Naive thymus-derived CD8-positive, alpha-beta T cell (primary cell): ENCODE results near the gene PVALEF. TPM values are rescaled to one million over a fixed set of nuclear protein-coding genes. Genes with fewer than 3 reads are reported as not detected.
A peak's percentile ranks its signal among the peaks of the same experiment; 100 is the strongest.

Experiments used
- ATAC-seq, 2 donors: fragments of 150-1000 bp; cut with Tn5 transposase in 1 of 2; sonication (Bioruptor Pico), chemical (Tn5 transposase) in 1 of 2; 1 replicate in 1 of 2; 2 replicates in 1 of 2; pipeline ENCODE4 v1.10.0; 2021; ENCODE audit warnings: mild to moderate bottlenecking in 2 of 2, moderate library complexity in 2 of 2
- POLR2A ChIA-PET: fragments of 350-600 bp; sonication (Branson Sonifier 250); formaldehyde crosslinking; loops from one replicate; lab custom pipeline; 2021; ENCODE audit warnings: antibody characterized with exemption; lab: Charles Lee
- DNase-seq, 10 donors: peaks; one replicate each; pipeline versions ENCODE4 v3.0.0 to v3.0.0-alpha.2; 2020 to 2022
- H3K27ac Mint-ChIP-seq, 10 donors: one replicate each; pipeline ENCODE4 v1.8.0; 2020 to 2022; ENCODE audit warnings: mild to moderate bottlenecking in 10 of 10, mixed read lengths in 10 of 10, moderate library complexity in 4 of 10, inconsistent platforms in 1 of 10
- H3K27me3 Mint-ChIP-seq, 5 donors: one replicate each; pipeline ENCODE4 v1.8.0; 2021 to 2022; ENCODE audit warnings: mixed read lengths in 5 of 5
- H3K36me3 Mint-ChIP-seq, 3 donors: one replicate each; pipeline ENCODE4 v1.8.0; 2020 to 2022; ENCODE audit warnings: mixed read lengths in 3 of 3, mild to moderate bottlenecking in 2 of 3, inconsistent platforms in 1 of 3
- H3K4me1 Mint-ChIP-seq, 4 donors: one replicate each; pipeline ENCODE4 v1.8.0; 2021 to 2022; ENCODE audit warnings: mixed read lengths in 4 of 4
- H3K4me3 Mint-ChIP-seq, 10 donors: one replicate each; pipeline ENCODE4 v1.8.0; 2020 to 2022; ENCODE audit warnings: mild to moderate bottlenecking in 10 of 10, mixed read lengths in 10 of 10, moderate library complexity in 6 of 10, inconsistent platforms in 1 of 10
- H3K9me3 Mint-ChIP-seq, 9 donors: one replicate each; pipeline ENCODE4 v1.8.0; 2020 to 2022; ENCODE audit warnings: mixed read lengths in 9 of 9, mild to moderate bottlenecking in 3 of 9, inconsistent platforms in 1 of 9, moderate library complexity in 1 of 9
- polyA plus RNA-seq, 3 donors: library from polyadenylated mRNA; unstranded; fragments of 300-500 nt; fragmentation: Illumina TruSeq; gene quantifications; one replicate each; pipeline ENCODE4 v1.2.3, GENCODE V29; 2021
- total RNA-seq, 8 experiments: library from RNA in 2 of 8; stranded (reverse) in 2 of 8; gene quantifications; one replicate each; pipeline ENCODE4 v1.2.3 and lab custom pipeline; 2021 to 2026

The PVALEF gene
- total and polyA plus RNA-seq, 5 experiments from 2014 or later: not detected

DNA sequence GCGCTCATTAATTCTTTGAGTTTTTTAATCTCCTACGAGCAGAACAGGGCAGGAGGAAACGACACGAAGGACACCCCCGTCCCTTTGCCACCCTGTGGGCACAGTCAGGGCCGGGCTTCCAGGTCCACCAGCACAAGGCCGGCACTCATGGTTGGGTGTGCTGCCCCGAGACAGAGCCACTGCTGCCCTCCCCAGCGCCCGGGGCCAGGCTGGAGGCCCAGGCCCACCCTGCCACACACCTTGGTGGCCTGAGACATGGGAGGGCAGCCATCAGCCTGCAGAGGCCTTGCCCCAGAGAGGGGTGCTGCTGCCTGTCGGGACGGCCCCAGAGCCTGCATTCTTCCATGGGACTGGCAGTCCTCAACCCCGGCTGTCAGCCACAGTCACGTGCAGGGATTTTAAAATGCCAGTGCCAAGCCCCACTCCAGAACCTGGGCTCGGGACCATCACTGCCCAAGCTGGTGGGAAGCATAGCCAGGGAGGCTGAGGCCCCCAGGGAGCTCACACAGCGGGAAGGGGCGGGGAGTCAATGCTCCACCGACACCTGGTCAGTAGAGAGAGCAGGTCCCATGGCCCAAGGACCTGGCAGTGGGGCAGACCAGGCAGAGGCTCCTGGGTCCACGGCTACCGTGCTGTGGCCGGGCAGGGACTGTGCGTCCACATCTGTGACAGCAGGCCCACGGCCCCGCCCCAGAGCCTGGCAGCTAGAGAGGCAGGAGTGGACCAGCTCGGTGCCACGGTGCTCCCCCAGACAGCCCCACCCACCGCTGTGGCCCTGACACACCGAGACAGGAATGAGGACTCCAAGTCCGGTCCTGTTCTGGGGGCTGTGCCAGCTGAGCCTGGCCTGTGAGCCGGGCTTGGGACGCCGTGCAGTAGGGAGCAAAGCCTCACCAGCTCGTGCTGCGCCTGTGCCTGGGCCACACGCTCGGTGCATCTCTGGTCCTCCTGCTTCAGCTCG lies 29.9 kb downstream of the PVALEF start:
- Mint-ChIP-seq H3K27ac (no peak overlapping the region), H3K4me1 (no peaks in the 10 kb centered on the region), H3K9me3 (no peaks in the 10 kb centered on the region), H3K4me3 (no peak overlapping the region), H3K27me3 (no peaks in the 10 kb centered on the region), H3K36me3 (peaks cover 0 to 3% (median 0%) of the 10 kb centered on the region in 3 donors)
- POLR2A ChIA-PET: no interaction called here
- no peak for DNase-seq
- ATAC-seq: no peak

DNA sequence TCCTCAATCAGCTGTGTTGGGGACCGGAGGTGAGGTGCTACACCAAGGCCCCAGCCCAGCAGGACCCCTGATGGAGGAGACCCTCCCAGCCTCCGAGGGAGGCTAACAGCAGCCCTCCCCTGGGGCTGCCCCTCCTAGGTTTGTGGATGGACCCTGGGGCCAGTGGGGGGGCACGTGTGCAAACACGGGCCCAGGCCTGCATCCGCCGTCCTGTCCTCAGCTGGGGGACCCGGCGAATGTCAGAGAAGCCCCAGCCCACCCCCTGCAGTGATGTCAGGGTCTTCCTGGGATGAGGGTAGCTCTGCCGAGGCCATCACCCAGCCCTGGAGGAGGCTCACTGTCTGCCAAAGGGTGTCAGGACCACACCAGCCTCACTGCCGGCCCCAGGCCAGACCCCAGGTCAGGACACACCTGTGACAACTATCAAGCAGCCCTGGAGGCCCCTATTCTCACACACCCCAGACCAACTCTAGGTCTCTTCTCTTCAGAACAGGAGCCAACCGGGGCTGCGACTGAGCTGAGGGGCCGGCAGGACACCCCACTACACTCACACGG lies 30.7 kb downstream of the PVALEF start:
- Mint-ChIP-seq H3K4me3 (no peak overlapping the region), H3K4me1 (no peaks in the 10 kb centered on the region), H3K36me3 (peaks cover 0 to 3% (median 0%) of the 10 kb centered on the region in 3 donors), H3K9me3 (no peaks in the 10 kb centered on the region), H3K27me3 (no peaks in the 10 kb centered on the region), H3K27ac (no peak overlapping the region)
- no peak for DNase-seq
- POLR2A ChIA-PET: no interaction called here
- ATAC-seq: no peak

DNA sequence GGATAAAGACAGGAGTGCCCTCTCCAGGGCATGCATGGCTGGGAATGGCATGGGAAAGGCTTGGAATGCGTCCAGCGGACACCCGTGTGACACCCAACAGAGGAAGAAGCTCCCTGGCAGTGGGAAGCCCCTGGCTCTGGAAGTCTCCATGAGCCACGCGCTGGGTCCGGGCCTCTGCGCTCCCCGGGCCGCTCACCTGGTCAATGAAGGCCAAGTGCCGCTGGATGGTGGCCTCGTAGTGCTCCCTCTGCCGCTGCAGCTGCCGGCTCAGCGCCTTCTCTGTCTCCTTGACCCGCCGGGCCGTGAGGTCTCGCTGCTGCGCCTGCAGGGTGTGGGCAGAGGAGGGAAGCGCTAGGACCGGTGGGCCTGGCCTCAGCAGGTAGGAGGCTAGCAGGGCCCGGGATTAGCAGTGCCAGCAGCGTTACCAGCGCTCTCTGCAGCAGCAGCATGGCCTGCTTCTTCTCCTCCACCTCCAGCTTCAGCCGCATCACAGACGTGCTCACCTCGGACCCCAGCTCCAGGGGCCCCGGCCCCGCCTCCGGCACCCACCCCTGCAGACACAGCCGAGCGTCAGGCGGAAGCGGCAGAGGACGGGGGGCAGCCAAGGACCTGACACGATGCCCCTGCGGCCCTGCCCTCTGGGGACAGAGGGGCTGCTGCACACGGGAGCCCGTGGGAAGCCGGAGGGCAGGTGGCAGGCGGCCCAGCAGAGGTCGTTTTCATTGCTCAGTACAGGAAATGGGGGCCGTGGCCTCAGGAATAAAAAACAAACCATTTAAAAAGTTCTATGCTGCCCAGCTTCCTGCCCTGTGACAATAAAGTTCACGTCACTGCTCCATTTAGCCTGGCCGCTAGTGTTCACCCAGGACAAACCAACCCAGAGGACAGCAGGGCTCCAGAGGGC lies 31.4 kb downstream of the PVALEF start:
- H3K9me3 Mint-ChIP-seq: no peaks in the 10 kb centered on the region
- H3K4me3 Mint-ChIP-seq: no peak overlapping the region
- H3K27me3 Mint-ChIP-seq: no peaks in the 10 kb centered on the region
- no peaks in the 10 kb centered on the region for H3K4me1 Mint-ChIP-seq
- DNase-seq (no peak), ATAC-seq (no peak)
- POLR2A ChIA-PET: no interaction called here
- H3K27ac Mint-ChIP-seq: no peak overlapping the region
- H3K36me3 Mint-ChIP-seq: peaks cover 0 to 3% (median 0%) of the 10 kb centered on the region in 3 donors

DNA sequence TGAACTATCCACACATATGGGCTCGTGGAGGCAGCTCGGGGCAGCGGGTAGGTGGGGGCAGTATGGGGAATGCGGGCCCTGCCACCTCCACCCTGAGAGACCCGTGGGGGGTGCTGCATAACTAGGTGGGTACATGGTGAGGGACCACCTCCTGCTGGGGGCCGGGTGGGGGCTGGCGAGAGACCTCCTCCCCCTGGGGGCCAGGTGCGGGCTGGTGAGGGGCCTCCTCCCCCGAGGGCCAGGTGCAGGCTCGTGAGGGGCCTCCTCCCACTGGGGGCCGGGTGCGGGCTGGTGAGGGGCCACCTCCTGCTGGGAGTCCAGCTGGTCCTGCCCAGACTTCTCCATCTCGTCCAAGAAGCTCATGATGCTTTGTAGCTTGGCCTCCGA lies 32.1 kb downstream of the PVALEF start:
- Mint-ChIP-seq H3K36me3 (peaks cover 0 to 3% (median 0%) of the 10 kb centered on the region in 3 donors), H3K4me1 (no peaks in the 10 kb centered on the region), H3K9me3 (no peaks in the 10 kb centered on the region), H3K27ac (no peak overlapping the region), H3K27me3 (no peaks in the 10 kb centered on the region), H3K4me3 (no peak overlapping the region)
- POLR2A ChIA-PET: interaction anchor here (0.5 kb wide), 1 partner anchor 292 kb away, joined by 4 read pairs; no protein-coding TSS in a partner anchor
- DNase-seq (no peak), ATAC-seq (no peak)

DNA sequence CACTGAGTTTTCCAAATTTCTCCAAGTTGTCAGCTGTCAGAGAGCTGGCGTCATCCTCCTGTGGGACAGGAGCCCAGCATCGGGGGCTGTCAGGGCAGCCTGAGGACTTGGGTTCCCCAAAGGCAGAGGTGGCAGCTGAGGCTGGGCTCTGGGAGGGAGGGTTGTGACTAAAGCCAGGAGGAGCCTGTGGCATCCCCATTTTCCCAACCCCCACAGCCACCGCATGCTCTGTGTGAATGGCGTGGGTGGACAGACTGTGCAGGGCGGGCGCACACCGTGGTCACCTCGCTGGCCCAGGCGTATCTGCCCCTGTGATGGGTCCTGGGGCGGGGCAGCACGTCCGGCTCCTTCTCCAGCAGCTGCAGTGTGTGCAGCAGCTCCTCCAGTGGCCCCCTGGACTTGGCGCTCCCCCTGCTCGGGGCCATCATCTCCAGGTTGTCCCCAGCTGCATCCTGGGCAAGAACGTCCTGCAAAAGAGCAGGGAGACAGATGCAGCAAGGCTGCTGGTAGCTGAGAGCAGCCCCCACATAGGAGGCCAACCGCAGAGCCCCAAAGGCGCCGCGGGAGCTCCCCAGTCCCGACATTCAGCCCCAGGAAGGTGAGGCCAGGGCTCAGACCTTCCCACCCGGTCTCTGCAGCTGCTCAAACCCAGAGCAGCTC lies 32.7 kb downstream of the PVALEF start:
- H3K4me3 Mint-ChIP-seq: no peak overlapping the region
- H3K27ac Mint-ChIP-seq: no peak overlapping the region
- DNase-seq: no peak
- H3K9me3 Mint-ChIP-seq: no peaks in the 10 kb centered on the region
- no peaks in the 10 kb centered on the region for H3K27me3 Mint-ChIP-seq
- POLR2A ChIA-PET: interaction anchor here (0.5 kb wide), 1 partner anchor 293 kb away, joined by 4 read pairs; no protein-coding TSS in a partner anchor
- no peaks in the 10 kb centered on the region for H3K4me1 Mint-ChIP-seq
- peaks cover 0 to 3% (median 0%) of the 10 kb centered on the region in 3 donors for H3K36me3 Mint-ChIP-seq
- ATAC-seq: no peak

DNA sequence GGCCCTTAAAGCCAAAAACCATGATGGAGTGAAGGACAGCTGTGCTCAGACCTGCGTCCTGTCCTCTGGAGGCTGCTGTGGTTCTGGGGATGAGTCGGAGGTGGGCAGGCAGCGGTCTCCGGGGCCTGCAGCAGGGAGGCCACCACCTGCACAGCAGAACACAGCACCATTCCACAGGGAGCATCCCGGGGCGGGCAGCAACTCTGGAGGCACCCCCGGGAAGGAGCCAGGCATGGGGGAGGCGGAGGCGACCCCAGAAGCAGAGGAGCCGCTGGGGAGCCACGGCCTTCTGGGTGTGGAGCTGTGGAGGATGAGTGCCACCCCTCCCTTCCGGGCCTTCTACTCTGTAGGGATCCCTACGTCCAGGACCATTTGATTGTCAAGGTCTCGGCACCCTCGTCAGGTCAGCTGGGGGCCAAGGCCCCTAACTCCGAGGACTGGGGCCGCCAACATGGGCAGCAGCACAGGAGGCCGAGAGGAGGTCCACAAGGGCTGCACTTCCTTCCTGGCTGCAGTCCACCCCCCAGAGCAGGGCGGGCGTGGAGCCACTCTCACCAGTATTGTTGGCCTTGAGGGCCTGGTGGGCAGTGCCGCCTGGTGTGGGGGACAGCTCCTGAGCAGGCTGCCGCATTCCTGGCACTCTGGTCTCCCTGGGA lies 33.6 kb downstream of the PVALEF start:
- POLR2A ChIA-PET: no interaction called here
- H3K4me3 Mint-ChIP-seq: no peak overlapping the region
- no peak for DNase-seq
- H3K36me3 Mint-ChIP-seq: peaks cover 0 to 3% (median 0%) of the 10 kb centered on the region in 3 donors
- no peak overlapping the region for H3K27ac Mint-ChIP-seq
- no peaks in the 10 kb centered on the region for H3K27me3 Mint-ChIP-seq
- no peaks in the 10 kb centered on the region for H3K4me1 Mint-ChIP-seq
- no peaks in the 10 kb centered on the region for H3K9me3 Mint-ChIP-seq
- ATAC-seq: no peak

DNA sequence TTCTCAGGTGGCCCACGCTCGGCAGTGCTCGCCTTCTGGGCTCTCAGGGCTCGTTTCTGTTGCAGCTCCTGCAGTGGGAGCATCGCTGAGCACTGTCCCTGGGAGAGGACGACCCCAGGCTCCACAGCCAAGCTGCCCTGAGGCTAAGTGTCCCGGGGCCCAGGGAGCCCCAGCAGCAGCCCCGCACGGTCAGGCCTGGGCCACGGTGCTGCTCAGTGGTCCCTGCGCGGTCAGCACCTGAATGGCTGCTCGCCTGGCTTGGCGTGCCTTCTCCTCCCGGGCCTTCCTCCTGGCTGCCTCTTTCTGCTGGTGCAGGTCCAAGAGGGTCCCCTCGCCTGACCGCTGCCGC lies 34.1 kb downstream of the PVALEF start:
- POLR2A ChIA-PET: no interaction called here
- no peak for ATAC-seq
- DNase-seq: no peak
- Mint-ChIP-seq H3K36me3 (peaks cover 0 to 1% (median 0%) of the 10 kb centered on the region in 3 donors), H3K27ac (no peak overlapping the region), H3K4me1 (no peaks in the 10 kb centered on the region), H3K27me3 (no peaks in the 10 kb centered on the region), H3K9me3 (no peaks in the 10 kb centered on the region), H3K4me3 (no peak overlapping the region)

DNA sequence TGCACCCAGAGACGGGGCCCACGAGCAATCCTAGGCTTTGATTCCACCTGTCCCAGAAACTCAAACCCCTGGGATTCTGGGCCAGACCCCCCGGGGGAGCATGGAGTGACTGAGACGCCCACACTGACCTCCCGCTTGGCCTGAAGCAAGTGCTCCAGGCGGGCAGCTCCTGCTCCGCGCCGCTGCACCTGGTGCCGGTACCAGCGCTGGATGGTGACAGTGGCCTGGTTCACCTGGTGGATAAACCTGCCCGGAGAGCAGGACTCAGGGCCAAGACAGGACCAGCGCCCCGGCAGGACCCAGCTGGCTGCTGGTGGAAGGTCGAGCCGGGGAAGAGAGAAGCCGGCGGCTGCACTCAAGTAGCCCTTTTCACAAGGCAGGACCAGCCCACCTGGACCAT lies 34.9 kb downstream of the PVALEF start:
- Mint-ChIP-seq H3K36me3 (peaks cover 0 to 2% (median 0%) of the 10 kb centered on the region in 3 donors), H3K27me3 (no peaks in the 10 kb centered on the region), H3K4me1 (no peaks in the 10 kb centered on the region), H3K9me3 (no peaks in the 10 kb centered on the region), H3K27ac (no peak overlapping the region), H3K4me3 (no peak overlapping the region)
- POLR2A ChIA-PET: no interaction called here
- no peak for DNase-seq
- no peak for ATAC-seq

DNA sequence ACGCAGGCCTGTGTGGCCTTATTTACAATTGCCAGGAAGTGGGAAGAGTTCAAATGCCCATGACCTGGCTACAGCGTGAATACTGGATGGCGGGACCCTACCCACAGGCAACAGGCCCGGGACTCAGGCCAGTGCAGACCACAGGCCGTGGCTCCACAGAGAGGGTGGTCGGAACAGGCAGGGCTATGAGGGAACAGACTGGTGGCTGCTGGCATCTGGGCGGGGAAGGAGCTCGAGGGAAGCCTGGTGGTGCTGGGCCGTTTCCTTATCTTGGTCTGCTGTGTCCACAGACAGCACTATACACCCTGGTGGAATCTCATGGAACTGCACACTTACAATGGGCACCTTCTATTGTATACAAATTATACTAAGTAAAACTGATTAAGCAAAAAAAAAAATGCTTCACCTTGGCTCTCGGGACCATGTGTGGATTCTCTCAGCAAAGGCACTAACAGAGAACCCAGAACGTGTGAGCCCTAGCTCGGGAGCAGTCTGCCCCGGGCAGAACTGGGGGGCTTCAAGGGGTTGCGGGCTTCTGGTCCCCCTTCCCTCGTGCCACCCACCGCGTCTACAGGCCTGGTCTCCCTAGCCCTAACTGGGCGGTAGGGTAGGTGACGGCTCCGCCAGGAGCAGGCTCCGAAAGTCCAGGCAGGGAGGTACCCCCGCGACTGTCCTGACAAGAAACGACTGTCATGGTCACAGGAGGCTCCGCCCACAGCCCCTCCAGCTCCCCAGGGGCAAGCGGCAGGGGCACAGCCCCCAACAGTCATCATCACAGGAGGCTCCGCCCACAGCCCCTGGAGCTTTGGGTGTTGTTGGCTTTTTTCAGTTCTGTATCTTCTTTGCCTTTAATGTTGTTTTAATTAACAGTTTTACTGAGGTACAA lies 35.6 kb downstream of the PVALEF start:
- Mint-ChIP-seq H3K4me3 (no peak overlapping the region), H3K4me1 (no peaks in the 10 kb centered on the region), H3K36me3 (peaks cover 0 to 2% (median 0%) of the 10 kb centered on the region in 3 donors), H3K27me3 (no peaks in the 10 kb centered on the region), H3K9me3 (no peaks in the 10 kb centered on the region), H3K27ac (no peak overlapping the region)
- POLR2A ChIA-PET: no interaction called here
- peak; percentile 58 to 61 for ATAC-seq
- DNase-seq: peak in 1 of 10 donors; percentile 24

DNA sequence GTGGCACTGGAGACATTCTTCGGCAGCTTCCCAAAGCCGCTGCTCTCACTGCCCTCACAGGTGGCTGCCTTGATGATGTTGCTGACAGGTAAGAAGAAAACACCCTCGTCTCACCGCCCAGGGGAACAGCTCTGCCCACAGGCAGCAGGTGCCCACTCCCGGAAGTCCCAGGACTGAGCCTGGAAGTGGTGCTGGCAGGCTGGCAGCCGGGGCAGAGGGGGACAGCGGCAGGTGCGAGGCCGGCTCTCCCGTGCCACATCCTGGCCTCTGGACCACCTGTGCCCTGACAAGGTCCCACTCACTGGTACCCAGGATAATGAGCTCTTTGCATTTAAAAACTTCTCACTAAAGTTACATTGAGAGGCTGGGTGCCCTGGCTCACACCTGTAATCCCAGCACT lies 37.0 kb downstream of the PVALEF start:
- H3K9me3 Mint-ChIP-seq: no peaks in the 10 kb centered on the region
- no peak for ATAC-seq

DNA sequence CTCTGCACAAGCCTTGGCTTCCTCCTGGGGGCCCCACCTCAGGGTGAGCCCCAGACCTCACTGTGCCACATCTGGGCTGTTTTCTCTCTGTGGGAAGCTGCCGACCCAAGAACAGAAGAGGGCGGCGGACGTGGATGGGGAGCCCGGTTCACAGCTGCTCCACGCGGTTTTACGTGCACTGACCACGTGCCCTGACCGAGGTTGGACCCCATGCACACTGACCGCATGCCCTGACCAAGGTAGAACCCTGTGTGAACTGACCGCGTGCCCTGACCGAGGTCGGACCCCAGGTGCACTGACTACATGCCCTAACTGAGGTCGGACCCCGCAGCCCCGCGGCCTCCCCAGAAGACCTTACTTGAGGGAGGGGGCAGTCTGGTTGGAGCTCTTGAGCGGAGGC lies 37.8 kb downstream of the PVALEF start:
- H3K4me3 Mint-ChIP-seq: no peak overlapping the region

More for the DNA sequence above, 37.0 kb downstream of the PVALEF start:
- no peak overlapping the region for H3K27ac Mint-ChIP-seq
- H3K36me3 Mint-ChIP-seq: peaks cover 0 to 2% (median 0%) of the 10 kb centered on the region in 3 donors
- DNase-seq: no peak
- no peaks in the 10 kb centered on the region for H3K27me3 Mint-ChIP-seq
- no peaks in the 10 kb centered on the region for H3K4me1 Mint-ChIP-seq
- H3K4me3 Mint-ChIP-seq: no peak overlapping the region
- POLR2A ChIA-PET: interaction anchor here (0.7 kb wide), 2 partner anchors 8 to 83 kb away, joined by 3 to 4 read pairs; no protein-coding TSS in a partner anchor

More for the DNA sequence above, 37.8 kb downstream of the PVALEF start:
- Mint-ChIP-seq H3K36me3 (peaks cover 0 to 2% (median 0%) of the 10 kb centered on the region in 3 donors), H3K9me3 (no peaks in the 10 kb centered on the region), H3K27me3 (no peaks in the 10 kb centered on the region), H3K27ac (no peak overlapping the region), H3K4me1 (no peaks in the 10 kb centered on the region)
- DNase-seq: no peak
- POLR2A ChIA-PET: no interaction called here
- no peak for ATAC-seq
